Mesodermal cell (in vitro differentiated cells): ENCODE results near the gene TTC28.

Experiments used
- H3K27ac ChIP-seq: 2 replicates; pipeline ENCODE4 v1.7.0; 2013; ENCODE audit warnings: mild to moderate bottlenecking, low read depth, low read length, moderate library complexity; ENCODE audit not compliant: severe bottlenecking
- H3K36me3 ChIP-seq: 2 replicates; pipeline ENCODE4 v1.7.1; 2013; ENCODE audit warnings: mild to moderate bottlenecking, low read length, moderate library complexity; ENCODE audit not compliant: control insufficient read depth, insufficient read depth
- H3K4me1 ChIP-seq: one replicate; pipeline ENCODE4 v1.7.1; 2013; ENCODE audit warnings: mild to moderate bottlenecking, low read length; ENCODE audit not compliant: insufficient read depth, control insufficient read depth, poor library complexity, severe bottlenecking
- H3K4me3 ChIP-seq: 2 replicates; pipeline ENCODE4 v1.7.0; 2013; ENCODE audit warnings: low read length, control low read depth, mild to moderate bottlenecking; ENCODE audit not compliant: insufficient read depth, poor library complexity, severe bottlenecking; ENCODE audit errors: extremely low read depth
- H3K9me3 ChIP-seq: 2 replicates; pipeline ENCODE4 v1.7.1; 2013; ENCODE audit warnings: mild to moderate bottlenecking, low read length, moderate library complexity; ENCODE audit not compliant: control insufficient read depth
- whole genome bisulfite sequencing, 2 experiments: methylation state at CpG; one replicate each; pipeline ENCODE4 v1.1.5; 2013; ENCODE audit warnings: missing lambda C conversion rate in 2 of 2; ENCODE audit not compliant: insufficient coverage in 2 of 2; 5-methylcytosine and 5-hydroxymethylcytosine counted together

Gene TTC28

DNA sequence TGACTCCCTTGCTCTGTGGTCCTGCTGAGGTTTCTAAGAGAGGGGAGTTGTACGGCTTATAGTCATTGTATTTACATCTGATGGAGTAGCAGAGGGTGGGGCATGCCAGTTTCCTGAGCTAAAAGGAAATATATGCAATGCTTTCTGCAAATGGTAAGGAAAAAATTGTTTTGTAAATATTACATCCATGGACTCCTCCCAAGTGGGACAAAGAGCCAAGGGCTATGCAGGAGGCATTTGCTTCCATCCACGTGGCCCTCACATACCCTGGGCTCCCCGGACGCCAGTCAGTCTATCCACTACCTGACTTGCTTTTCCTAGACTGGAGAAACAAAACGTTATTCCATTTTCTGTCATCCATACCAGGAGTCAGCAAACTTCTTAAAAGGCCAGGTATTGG, 700.8 kb downstream of the TTC28 start:
- H3K9me3 ChIP-seq, result no peaks in the 10 kb centered on the region
- H3K27ac ChIP-seq, result no peak overlapping the region
- no peaks in the 10 kb centered on the region for H3K4me1 ChIP-seq
- H3K36me3 ChIP-seq, result peaks cover 22% of the 10 kb centered on the region
- no peak overlapping the region for H3K4me3 ChIP-seq
- 86 to 97% methylated on average over 5 of the region's 5 CpGs for WGBS, 2 experiments

DNA sequence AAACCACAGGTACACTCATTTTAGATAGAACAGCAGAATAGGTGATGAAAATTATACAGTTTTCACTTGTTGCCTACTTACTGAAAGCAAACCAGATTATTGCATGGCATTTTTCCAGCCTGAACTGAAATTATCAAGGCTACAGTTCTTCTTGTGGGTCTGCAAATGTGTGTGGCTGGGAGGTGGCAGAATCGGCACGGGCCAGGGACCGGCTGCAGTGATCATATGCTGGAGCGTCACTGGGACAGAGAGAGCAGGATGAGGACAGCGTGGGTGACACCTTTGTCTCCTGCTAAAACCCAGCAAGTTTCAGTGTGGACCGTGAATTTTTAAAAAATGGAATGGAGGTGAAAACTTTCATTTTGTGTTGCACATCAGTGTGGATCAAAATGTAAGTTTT, 701.3 kb downstream of the TTC28 start:
- Histone ChIP-seq H3K4me1 (no peaks in the 10 kb centered on the region), H3K4me3 (no peak overlapping the region), H3K9me3 (no peaks in the 10 kb centered on the region), H3K36me3 (peaks cover 19% of the 10 kb centered on the region), H3K27ac (no peak overlapping the region)
- WGBS, 2 experiments, result 94 to 96% methylated on average over 5 to 6 of the region's 6 CpGs

DNA sequence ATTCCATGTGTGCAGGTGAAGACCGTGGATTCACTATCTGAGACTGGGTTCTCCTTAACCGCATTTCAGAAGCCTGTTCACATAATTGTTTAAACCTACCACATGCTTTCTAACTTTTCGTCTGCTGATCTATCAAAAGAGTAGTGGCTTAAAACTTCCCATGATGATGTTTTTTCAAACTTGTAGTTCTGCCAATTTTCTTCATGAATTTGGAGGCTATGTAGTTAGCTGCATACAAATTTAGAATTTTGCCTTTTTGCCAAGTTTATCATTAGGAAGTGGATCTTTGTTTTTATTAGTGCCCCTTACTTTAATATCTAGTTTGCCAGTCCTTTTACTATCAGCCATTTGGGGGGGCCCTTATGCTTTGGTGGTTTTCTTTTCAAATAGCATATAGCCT, 703.1 kb downstream of the TTC28 start:
- Histone ChIP-seq H3K4me1 (no peaks in the 10 kb centered on the region), H3K4me3 (no peak overlapping the region), H3K27ac (no peak overlapping the region), H3K9me3 (no peaks in the 10 kb centered on the region), H3K36me3 (peaks cover 2% of the 10 kb centered on the region)
- WGBS, 2 experiments, result 100% methylated on average over 1 of the region's 3 CpGs

DNA sequence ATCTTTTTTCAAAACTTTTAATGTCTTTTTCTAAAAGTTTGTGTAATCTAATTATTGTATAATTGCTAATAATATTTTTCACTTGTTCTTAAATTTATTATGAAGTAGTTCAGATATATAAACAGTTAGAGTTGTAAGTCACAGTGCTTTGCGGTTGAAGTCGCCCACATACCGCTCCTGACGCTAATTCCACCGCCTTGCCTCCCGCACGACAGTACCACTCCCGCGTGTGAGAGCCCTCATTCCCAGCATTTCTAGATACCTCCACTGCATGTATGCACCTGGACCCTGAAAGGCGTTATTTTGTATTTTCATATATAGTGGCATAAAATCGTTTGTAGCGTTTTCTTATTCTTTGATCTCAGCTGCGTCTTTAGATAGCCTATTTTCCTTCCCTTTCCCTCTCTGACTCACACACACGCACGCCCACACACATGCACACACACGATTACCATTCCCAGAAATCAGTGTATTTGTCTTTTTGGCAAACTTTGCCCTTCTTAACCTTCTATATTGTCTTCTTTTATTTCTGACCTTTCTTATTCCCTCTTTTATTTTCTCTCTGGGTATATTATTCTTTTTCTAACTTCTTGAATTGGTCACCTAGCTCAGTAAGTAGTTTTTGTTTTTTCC, 704.1 kb downstream of the TTC28 start:
- Histone ChIP-seq H3K4me1 (no peaks in the 10 kb centered on the region), H3K27ac (no peak overlapping the region), H3K4me3 (no peak overlapping the region), H3K9me3 (no peaks in the 10 kb centered on the region), H3K36me3 (no peaks in the 10 kb centered on the region)
- WGBS, 2 experiments, result 93 to 95% methylated on average over 6 to 13 of the region's 16 CpGs

DNA sequence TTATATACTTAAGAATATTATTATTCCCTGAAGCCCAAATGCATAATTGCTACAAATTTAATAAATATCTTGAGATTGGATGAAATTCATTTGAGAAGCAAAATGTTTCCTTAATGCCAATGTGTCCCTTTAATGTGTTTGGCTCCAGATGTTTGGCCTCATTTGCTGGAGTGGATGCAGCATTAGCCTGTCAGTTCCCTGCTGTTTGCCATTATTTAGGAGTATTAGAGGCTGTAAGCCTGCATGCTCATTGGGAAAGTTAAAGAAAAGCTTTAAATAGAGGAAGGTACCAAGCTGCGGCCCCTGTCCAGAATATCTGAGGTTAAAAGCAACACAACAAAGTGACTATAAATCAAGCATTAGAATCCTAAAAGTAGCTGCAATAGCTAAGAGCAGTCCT, 705.8 kb downstream of the TTC28 start:
- Histone ChIP-seq H3K36me3 (no peaks in the 10 kb centered on the region), H3K27ac (no peak overlapping the region), H3K4me1 (no peaks in the 10 kb centered on the region), H3K4me3 (no peak overlapping the region), H3K9me3 (no peaks in the 10 kb centered on the region)
- WGBS, 2 experiments, result 60% methylated on average over 1 of the region's 1 CpG; no CpG with 5 or more reads in 1 of the 2 experiments

DNA sequence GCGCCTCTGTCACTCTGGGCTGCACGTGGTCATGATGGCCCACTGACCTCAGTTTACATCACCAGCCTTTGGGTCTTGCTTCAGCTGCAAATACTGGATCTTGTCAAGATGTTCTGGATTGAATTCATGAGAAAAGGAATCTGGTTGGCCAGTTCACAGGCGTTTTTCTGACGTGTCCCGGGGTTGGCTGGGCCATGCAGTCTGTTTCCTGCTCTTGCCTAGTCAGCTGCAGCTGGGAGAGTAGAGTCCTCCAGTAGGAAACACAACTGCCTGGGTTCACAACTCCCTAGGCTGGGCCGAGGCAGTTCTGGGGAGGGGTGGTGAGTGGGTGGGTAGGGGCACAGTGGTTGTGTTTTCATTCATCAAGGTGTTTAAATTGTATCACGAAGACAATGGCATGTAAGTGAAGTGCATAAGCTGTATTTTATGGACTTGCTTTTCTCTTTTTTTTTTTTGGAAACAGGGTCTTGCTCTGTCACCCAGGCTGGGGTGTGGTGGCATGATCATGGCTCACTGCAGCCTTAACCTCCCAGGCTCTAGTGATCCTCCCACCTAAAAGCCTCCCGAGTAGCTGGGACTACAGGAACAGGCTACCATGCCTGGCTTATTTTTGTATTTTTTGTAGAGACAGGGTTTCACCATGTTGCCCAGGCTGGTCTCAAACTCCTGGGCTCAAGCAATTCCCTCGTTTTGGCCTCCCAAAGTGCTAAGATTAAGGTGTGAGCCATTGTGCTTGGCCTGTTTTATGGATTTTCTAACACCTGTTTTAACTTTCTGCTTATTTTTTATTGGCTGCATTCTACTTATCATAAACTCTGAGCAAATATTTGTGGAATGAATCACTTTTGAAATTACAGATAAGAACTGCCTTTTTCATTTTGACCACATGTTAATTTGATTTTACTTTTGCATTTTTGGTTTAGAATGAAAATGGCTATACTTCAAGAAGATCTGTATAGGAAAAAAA, 706.6 kb downstream of the TTC28 start:
- no peaks in the 10 kb centered on the region for H3K36me3 ChIP-seq
- no peaks in the 10 kb centered on the region for H3K4me1 ChIP-seq
- 81 to 90% methylated on average over 7 to 9 of the region's 9 CpGs for WGBS, 2 experiments
- no peaks in the 10 kb centered on the region for H3K9me3 ChIP-seq
- H3K27ac ChIP-seq, result no peak overlapping the region
- no peak overlapping the region for H3K4me3 ChIP-seq

DNA sequence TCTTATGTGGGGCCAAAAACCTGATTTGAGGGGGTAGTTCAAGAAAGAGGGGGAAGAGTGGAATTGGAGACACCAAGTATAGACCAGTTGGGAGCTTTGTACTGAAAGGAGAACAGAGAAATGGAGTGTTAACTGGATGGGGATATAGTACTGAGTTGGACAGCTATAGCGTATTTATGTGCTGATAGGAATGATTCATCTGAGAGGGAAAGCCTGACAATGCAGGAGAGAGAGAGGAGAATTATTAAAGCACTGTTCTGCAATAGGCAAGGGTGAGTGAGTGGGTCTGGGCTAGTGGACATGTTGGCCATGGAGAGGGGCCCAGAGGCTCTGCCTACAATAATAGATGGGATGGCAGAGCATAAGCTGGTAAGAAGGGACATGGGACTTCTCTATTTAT, 707.7 kb downstream of the TTC28 start:
- Histone ChIP-seq H3K9me3 (no peaks in the 10 kb centered on the region), H3K4me3 (no peak overlapping the region), H3K4me1 (no peaks in the 10 kb centered on the region), H3K36me3 (no peaks in the 10 kb centered on the region), H3K27ac (no peak overlapping the region)
- WGBS, 2 experiments, result 95 to 100% methylated on average over 1 of the region's 1 CpG

DNA sequence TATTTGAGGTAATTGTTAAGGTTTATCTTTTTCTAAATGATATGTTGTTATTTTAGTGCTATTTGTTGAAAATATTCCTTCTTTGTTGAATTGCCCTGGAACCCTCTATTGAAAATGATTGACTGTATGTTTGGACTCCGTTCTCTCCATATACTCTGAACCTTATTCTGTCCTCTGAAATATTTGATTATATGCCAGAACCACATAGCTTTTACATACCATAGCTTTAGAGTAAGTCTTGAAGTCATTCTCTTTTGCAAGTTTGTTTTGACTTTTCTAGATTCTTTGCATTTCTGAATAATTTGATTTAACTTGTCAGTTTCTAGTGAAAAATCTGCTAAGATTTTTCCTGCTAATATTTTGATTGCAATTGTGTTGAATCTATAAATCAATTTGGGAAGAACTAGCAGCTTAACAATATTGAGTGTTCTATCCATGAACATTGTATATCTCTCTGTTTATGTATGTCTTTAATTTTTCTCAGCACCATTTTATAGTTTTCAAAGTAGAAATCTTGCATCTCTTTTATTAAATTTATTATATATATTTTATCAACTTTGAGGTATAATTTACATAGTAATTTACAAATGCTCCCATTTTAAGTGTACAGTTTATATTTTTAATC, 708.9 kb downstream of the TTC28 start:
- Histone ChIP-seq H3K9me3 (no peaks in the 10 kb centered on the region), H3K27ac (no peak overlapping the region), H3K4me1 (no peaks in the 10 kb centered on the region), H3K36me3 (no peaks in the 10 kb centered on the region), H3K4me3 (no peak overlapping the region)
- no CpG with 5 or more reads among the region's 1 CpG for WGBS, 2 experiments

DNA sequence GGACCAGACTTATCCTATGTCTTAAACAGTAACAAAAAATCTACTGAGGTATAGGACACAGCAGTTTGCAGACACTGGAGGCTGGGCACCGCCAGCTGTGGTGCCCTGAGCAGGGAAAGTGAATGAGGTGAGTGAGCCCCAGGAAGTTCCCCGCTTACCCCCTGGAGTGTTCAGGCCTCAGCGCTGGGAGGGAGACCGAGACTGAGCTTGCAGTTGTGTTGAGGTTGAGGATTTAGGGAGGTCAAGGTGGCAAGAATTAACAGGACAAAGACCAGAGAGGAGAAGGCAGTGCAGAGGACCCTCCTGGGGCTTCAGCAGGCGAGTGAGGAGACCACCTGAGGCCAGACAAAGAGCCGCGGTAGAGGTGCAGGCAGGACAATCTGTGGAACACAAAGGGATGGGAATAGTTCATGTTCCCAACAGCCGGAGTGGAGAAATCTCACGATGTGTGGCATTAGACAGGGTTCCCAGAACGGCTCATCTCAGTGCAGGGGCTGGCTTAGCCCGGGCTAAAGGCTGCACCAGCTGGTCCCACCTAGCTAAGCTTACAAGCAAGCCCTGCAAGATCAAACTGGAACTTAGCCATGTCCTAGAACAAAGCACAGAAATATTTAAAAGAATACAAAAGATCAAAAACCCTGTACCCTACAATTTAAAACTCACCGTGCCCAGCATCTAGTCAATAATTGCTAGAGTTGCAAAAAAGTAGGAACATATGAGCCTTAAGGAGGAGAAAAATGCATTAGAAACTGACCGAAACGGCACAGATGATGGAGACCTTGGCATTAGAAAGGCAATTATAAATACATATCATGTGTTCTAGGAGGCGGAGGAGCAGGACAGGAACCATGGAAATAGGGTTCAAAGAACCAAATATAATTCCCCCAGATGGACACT, 713.2 kb downstream of the TTC28 start:
- Histone ChIP-seq H3K27ac (no peak overlapping the region), H3K4me1 (no peaks in the 10 kb centered on the region), H3K36me3 (no peaks in the 10 kb centered on the region), H3K9me3 (no peaks in the 10 kb centered on the region), H3K4me3 (no peak overlapping the region)
- WGBS, 2 experiments, result 79 to 88% methylated on average over 11 to 14 of the region's 15 CpGs
